GM12878 (cell line): ENCODE data around the gene RFWD3. TPM values are rescaled to one million over a fixed set of nuclear protein-coding genes. Genes with fewer than 3 reads are reported as not detected.

ENCODE experiments used
- ATAC-seq: fragments of 200-7000 bp; cut with Tn5 transposase; 3 replicates; pipeline ENCODE4 v1.9.1; 2020; ENCODE audit warnings: mild to moderate bottlenecking, moderate library complexity
- BruUV-seq: library from RNA; stranded (reverse); fragments of 400-500 nt; replicated peaks from 2 replicates; lab custom pipeline; 2021; lab: Mats Ljungman, UMichigan
- CTCF ChIA-PET: fragments of 300-600 bp; sonication (Branson Sonifier 250); formaldehyde crosslinking; extraction: SDS; loops from one replicate; lab custom pipeline; 2021; ENCODE audit warnings: inconsistent platforms; lab: Yijun Ruan, JAX
- POLR2A ChIA-PET: fragments of 350-600 bp; formaldehyde crosslinking; extraction: SDS; loops from one replicate; lab custom pipeline; 2021; ENCODE audit warnings: inconsistent platforms; lab: Charles Lee
- RAD21 ChIA-PET: fragments of 300-600 bp; sonication (Branson Sonifier 250); formaldehyde crosslinking; loops from one replicate; lab custom pipeline; 2023; ENCODE audit warnings: antibody characterized with exemption; ENCODE audit not compliant: unreplicated experiment; lab: Charles Lee
- SMC1A ChIA-PET: fragments of 300-600 bp; sonication (Branson Sonifier 250); formaldehyde crosslinking; loops from one replicate; lab custom pipeline; 2023; ENCODE audit not compliant: unreplicated experiment, uncharacterized antibody; lab: Charles Lee
- DNase-seq: peaks from one replicate; pipeline ENCODE4 v3.0.0-alpha.2; 2011; ENCODE audit warnings: low read depth, low spot score
- FAIRE-seq: peaks from 3 replicates; lab custom pipeline; 2011; peaks lifted over from hg19 to GRCh38; lab: Jason Lieb, UNC
- H2AFZ ChIP-seq: 2 replicates; pipeline ENCODE4 v1.6.0; 2011; ENCODE audit warnings: low read depth, low read length, control low read depth; ENCODE audit not compliant: control insufficient read depth
- H3K27ac ChIP-seq: 2 replicates; pipeline ENCODE4 v1.5.1; 2011; ENCODE audit warnings: control low read depth; ENCODE audit not compliant: control insufficient read depth, insufficient read depth
- H3K27me3 ChIP-seq, 2 experiments: replicated peaks in 1 of 2; 2 replicates each; pipeline versions ENCODE4 v1.6.0 to v1.6.1; 2011; ENCODE audit warnings: low read length in 1 of 2; ENCODE audit not compliant: control insufficient read depth in 2 of 2, insufficient read depth in 2 of 2
- H3K36me3 ChIP-seq, 2 experiments: 2 replicates each; pipeline ENCODE4 v1.5.1; 2011; ENCODE audit warnings: low read length in 1 of 2; ENCODE audit not compliant: control insufficient read depth in 2 of 2, insufficient read depth in 2 of 2
- H3K4me1 ChIP-seq: 2 replicates; pipeline ENCODE4 v1.6.1; 2011; ENCODE audit warnings: mild to moderate bottlenecking, low read length, moderate library complexity, mixed read lengths; ENCODE audit not compliant: control insufficient read depth, insufficient read depth
- H3K4me2 ChIP-seq: 2 replicates; pipeline ENCODE4 v1.6.0; 2011; ENCODE audit warnings: control low read depth; ENCODE audit not compliant: control insufficient read depth, insufficient read depth
- H3K4me3 ChIP-seq: fragments of 200-600 bp; sonication (generic); 2 replicates; pipeline ENCODE4 v1.5.1; 2016
- H3K79me2 ChIP-seq: 2 replicates; pipeline ENCODE4 v1.6.0; 2011; ENCODE audit warnings: low read length; ENCODE audit not compliant: control insufficient read depth, insufficient read depth
- H3K9ac ChIP-seq: 2 replicates; pipeline ENCODE4 v1.8.0; 2011; ENCODE audit warnings: low read length, control low read depth, mixed read lengths; ENCODE audit not compliant: control insufficient read depth, insufficient read depth
- H3K9me3 ChIP-seq: replicated peaks from 3 replicates; pipeline ENCODE4 v1.5.1; 2011; ENCODE audit warnings: mild to moderate bottlenecking, low read length; ENCODE audit not compliant: control insufficient read depth, insufficient read depth
- H4K20me1 ChIP-seq: 2 replicates; pipeline ENCODE4 v1.6.0; 2011; ENCODE audit not compliant: control insufficient read depth, insufficient read depth
- BRCA1 ChIP-seq: IDR thresholded peaks from 2 replicates; pipeline ENCODE4 v1.6.1; 2011; ENCODE audit warnings: low read depth, low read length, improper control_type of control experiment
- CBFB ChIP-seq: IDR thresholded peaks from 2 replicates; pipeline ENCODE4 v1.6.1; 2016; ENCODE audit warnings: antibody characterized with exemption, low read depth
- CREM ChIP-seq: IDR thresholded peaks from 2 replicates; pipeline ENCODE4 v1.6.1; 2014; ENCODE audit warnings: antibody characterized with exemption, low read depth
- CUX1 ChIP-seq: IDR thresholded peaks from 2 replicates; pipeline ENCODE4 v1.6.1; 2012; ENCODE audit warnings: improper control_type of control experiment, low read depth, low read length; ENCODE audit not compliant: insufficient replicate concordance
- HCFC1 ChIP-seq: fragments of 150-350 bp; IDR thresholded peaks from 2 replicates; pipeline ENCODE4 v1.6.1; 2014; ENCODE audit warnings: low read length
- WGBS: methylation state at CpG from one replicate; pipeline ENCODE4 v1.1.6; 2016; ENCODE audit warnings: low lambda C conversion rate; ENCODE audit not compliant: insufficient replicate concordance, insufficient coverage; ENCODE audit errors: missing lambda C conversion rate; 5-methylcytosine and 5-hydroxymethylcytosine counted together
- in situ Hi-C: fragments of 300-500 bp; cut with MboI; formaldehyde crosslinking; loops from 9 replicates; pipeline ENCODE4 v1.14.3; 2018; ENCODE audit warnings: mixed read lengths
- intact Hi-C: fragments of 100-400 bp; cut with micrococcal nuclease; formaldehyde crosslinking; loops from one replicate; pipeline ENCODE4 v1.14.2; 2022; ENCODE audit not compliant: unreplicated experiment
- polyA plus RNA-seq, 11 experiments: library from polyadenylated mRNA; depleted of rRNA in 4 of 11; unstranded in 6 of 11; stranded (reverse) in 5 of 11; fragments of >200 nt; fragmentation: Nextera tagmentation in 4 of 11; fragmentation: Illumina TruSeq in 1 of 11; extraction: Ambion mirVana in 4 of 11; extraction: Trizol in 1 of 11; gene quantifications; 1 replicate in 1 of 11; 2 replicates in 10 of 11; pipeline versions ENCODE4 v1.2.1 to v1.2.3, GENCODE V29; 2011 to 2016; ENCODE audit warnings: inconsistent platforms in 2 of 11, missing spikeins in 2 of 11, low read depth in 1 of 11
- total RNA-seq, 4 experiments: library from RNA; depleted of rRNA in 3 of 4; stranded (reverse); fragments of >200 nt in 3 of 4; fragmentation: Illumina TruSeq in 1 of 4; extraction: Trizol in 1 of 4; gene quantifications; 2 replicates each; pipeline versions ENCODE4 v1.2.1 to v1.2.3, GENCODE V29; 2013 to 2021
- TF ChIP-seq, protein P1 (sequence below): IDR thresholded peaks from 2 replicates; pipeline ENCODE4 v1.6.1; 2012; ENCODE audit warnings: mild to moderate bottlenecking, low read depth, low read length

The RFWD3 gene
- total and polyA plus RNA-seq, 10 of the 15 experiments (the other 5 are each of a cell fraction or from before 2014, with no cell fraction given) = 10.7 to 78.5 (median 51.2) TPM

GRCh38 chr16:74635303-74635702 lies 31.4 kb downstream of the RFWD3 start:
- ATAC-seq = no peak
- no peak overlapping the region for H3K4me2 ChIP-seq
- H2AFZ ChIP-seq = no peak overlapping the region
- H4K20me1 ChIP-seq = no peaks in the 10 kb centered on the region
- H3K27me3 ChIP-seq = no peaks in the 10 kb centered on the region
- intact Hi-C loops = no loop called here
- no TSS peak for BruUV-seq
- no peaks in the 10 kb centered on the region for H3K79me2 ChIP-seq
- SMC1A ChIA-PET = interaction anchor here (0.8 to 1.0 kb wide), 3 partner anchors 16 to 23 kb away, joined by 3 to 4 read pairs (median 3); no protein-coding TSS in a partner anchor
- H3K9me3 ChIP-seq = no peaks in the 10 kb centered on the region
- no peak overlapping the region for H3K4me3 ChIP-seq
- H3K4me1 ChIP-seq = no peaks in the 10 kb centered on the region; the same call in 1 of the 2 replicates
- peaks cover 3 to 41% of the 10 kb centered on the region in 2 experiments for H3K36me3 ChIP-seq
- WGBS = 94% methylated on average over 5 of the region's 5 CpGs
- TF ChIP-seq BRCA1 (no peak), HCFC1 (no peak), CREM (no peak), CUX1 (no peak), CBFB (no peak)
- TF ChIP-seq, protein P1, sequence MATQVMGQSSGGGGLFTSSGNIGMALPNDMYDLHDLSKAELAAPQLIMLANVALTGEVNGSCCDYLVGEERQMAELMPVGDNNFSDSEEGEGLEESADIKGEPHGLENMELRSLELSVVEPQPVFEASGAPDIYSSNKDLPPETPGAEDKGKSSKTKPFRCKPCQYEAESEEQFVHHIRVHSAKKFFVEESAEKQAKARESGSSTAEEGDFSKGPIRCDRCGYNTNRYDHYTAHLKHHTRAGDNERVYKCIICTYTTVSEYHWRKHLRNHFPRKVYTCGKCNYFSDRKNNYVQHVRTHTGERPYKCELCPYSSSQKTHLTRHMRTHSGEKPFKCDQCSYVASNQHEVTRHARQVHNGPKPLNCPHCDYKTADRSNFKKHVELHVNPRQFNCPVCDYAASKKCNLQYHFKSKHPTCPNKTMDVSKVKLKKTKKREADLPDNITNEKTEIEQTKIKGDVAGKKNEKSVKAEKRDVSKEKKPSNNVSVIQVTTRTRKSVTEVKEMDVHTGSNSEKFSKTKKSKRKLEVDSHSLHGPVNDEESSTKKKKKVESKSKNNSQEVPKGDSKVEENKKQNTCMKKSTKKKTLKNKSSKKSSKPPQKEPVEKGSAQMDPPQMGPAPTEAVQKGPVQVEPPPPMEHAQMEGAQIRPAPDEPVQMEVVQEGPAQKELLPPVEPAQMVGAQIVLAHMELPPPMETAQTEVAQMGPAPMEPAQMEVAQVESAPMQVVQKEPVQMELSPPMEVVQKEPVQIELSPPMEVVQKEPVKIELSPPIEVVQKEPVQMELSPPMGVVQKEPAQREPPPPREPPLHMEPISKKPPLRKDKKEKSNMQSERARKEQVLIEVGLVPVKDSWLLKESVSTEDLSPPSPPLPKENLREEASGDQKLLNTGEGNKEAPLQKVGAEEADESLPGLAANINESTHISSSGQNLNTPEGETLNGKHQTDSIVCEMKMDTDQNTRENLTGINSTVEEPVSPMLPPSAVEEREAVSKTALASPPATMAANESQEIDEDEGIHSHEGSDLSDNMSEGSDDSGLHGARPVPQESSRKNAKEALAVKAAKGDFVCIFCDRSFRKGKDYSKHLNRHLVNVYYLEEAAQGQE = no peak
- in situ Hi-C loops = no loop called here
- RAD21 ChIA-PET = no interaction called here
- DNase-seq = no peak
- no peak for FAIRE-seq
- no peak overlapping the region for H3K9ac ChIP-seq
- POLR2A ChIA-PET = interaction anchor here (1.1 to 1.5 kb wide), 2 partner anchors 9 to 17 kb away, joined by 3 read pairs; no protein-coding TSS in a partner anchor
- CTCF ChIA-PET = interaction anchor here (1.0 to 2.3 kb wide), 4 partner anchors 11 to 21 kb away, joined by 3 to 9 read pairs (median 4); no protein-coding TSS in a partner anchor
- H3K27ac ChIP-seq = no peak overlapping the region
